GM12878 (cell line): ENCODE measurements around the gene PLEKHA1.

Experiments used
- CBFB ChIP-seq: IDR thresholded peaks from 2 replicates; pipeline ENCODE4 v1.6.1; 2016; ENCODE audit warnings: antibody characterized with exemption, low read depth
- EP300 ChIP-seq, 2 experiments: fragments of 150-350 bp in 1 of 2; IDR thresholded peaks; 2 replicates each; pipeline ENCODE4 v1.6.1; 2011 to 2012; ENCODE audit warnings: low read depth in 2 of 2, low read length in 2 of 2, borderline replicate concordance in 1 of 2, improper control_type of control experiment in 1 of 2, inconsistent platforms in 1 of 2; ENCODE audit not compliant: control insufficient read depth in 1 of 2
- FOXM1 ChIP-seq: IDR thresholded peaks from 2 replicates; pipeline ENCODE4 v1.6.1; 2012; ENCODE audit warnings: low read depth, mild to moderate bottlenecking, inconsistent platforms, low read length, moderate library complexity
- NFIC ChIP-seq: IDR thresholded peaks from 2 replicates; pipeline ENCODE4 v1.6.1; 2012; ENCODE audit warnings: low read depth, mild to moderate bottlenecking, inconsistent platforms, low read length, moderate library complexity
- NFYB ChIP-seq: IDR thresholded peaks from 2 replicates; pipeline ENCODE4 v1.6.1; 2011; ENCODE audit warnings: low read depth, mild to moderate bottlenecking, low read length, improper control_type of control experiment, moderate library complexity; ENCODE audit not compliant: insufficient read depth
- POLR2A ChIP-seq: IDR thresholded peaks from 2 replicates; pipeline ENCODE4 v1.6.1; 2011; ENCODE audit warnings: low read depth, mild to moderate bottlenecking, low read length
- SMARCA5 ChIP-seq: fragments of 450-650 bp; IDR thresholded peaks from 2 replicates; pipeline ENCODE4 v1.6.1; 2017; ENCODE audit warnings: mild to moderate bottlenecking
- SP1 ChIP-seq: IDR thresholded peaks from one replicate; pipeline ENCODE4 v1.6.1; 2011; ENCODE audit warnings: low read depth, low read length
- SREBF2 ChIP-seq: IDR thresholded peaks from 2 replicates; pipeline ENCODE4 v1.6.1; 2012; ENCODE audit warnings: mild to moderate bottlenecking, low read length
- TCF12 ChIP-seq: IDR thresholded peaks from 2 replicates; pipeline ENCODE4 v1.6.1; 2011; ENCODE audit warnings: low read depth, mild to moderate bottlenecking, low read length
- TF ChIP-seq, protein P1 (sequence below), 3 experiments: IDR thresholded peaks in 2 of 3; conservative IDR thresholded peaks in 1 of 3; 2 replicates each; pipeline ENCODE4 v1.5.1; 2011; ENCODE audit warnings: low read depth in 3 of 3, low read length in 3 of 3, mild to moderate bottlenecking in 3 of 3, control low read depth in 2 of 3, moderate library complexity in 2 of 3, inconsistent platforms in 1 of 3, mixed read lengths in 1 of 3; ENCODE audit not compliant: control insufficient read depth in 2 of 3, insufficient read depth in 1 of 3; ENCODE audit errors: extremely low read depth in 1 of 3
- TF ChIP-seq, protein P2 (sequence below): IDR thresholded peaks from 2 replicates; pipeline ENCODE4 v1.6.1; 2012; ENCODE audit warnings: low read depth, low read length, improper control_type of control experiment

DNA sequence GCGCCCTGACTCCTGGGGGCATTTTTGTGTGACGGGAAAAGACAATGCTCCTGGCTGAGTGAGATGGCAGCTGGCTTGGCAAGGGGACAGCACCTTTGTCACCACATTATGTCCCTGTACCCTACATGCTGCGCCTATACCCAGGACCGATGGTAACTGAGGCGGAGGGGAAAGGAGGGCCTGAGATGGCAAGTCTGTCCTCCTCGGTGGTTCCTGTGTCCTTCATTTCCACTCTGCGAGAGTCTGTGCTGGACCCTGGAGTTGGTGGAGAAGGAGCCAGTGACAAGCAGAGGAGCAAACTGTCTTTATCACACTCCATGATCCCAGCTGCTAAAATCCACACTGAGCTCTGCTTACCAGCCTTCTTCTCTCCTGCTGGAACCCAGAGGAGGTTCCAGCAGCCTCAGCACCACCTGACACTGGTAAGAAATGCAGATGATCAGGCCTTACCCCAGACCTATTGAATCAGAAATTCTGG is 80.1 kb downstream of the PLEKHA1 start, which contains the start of gene ARMS2:
- TF ChIP-seq CBFB: no peak
- TF ChIP-seq, protein P1, sequence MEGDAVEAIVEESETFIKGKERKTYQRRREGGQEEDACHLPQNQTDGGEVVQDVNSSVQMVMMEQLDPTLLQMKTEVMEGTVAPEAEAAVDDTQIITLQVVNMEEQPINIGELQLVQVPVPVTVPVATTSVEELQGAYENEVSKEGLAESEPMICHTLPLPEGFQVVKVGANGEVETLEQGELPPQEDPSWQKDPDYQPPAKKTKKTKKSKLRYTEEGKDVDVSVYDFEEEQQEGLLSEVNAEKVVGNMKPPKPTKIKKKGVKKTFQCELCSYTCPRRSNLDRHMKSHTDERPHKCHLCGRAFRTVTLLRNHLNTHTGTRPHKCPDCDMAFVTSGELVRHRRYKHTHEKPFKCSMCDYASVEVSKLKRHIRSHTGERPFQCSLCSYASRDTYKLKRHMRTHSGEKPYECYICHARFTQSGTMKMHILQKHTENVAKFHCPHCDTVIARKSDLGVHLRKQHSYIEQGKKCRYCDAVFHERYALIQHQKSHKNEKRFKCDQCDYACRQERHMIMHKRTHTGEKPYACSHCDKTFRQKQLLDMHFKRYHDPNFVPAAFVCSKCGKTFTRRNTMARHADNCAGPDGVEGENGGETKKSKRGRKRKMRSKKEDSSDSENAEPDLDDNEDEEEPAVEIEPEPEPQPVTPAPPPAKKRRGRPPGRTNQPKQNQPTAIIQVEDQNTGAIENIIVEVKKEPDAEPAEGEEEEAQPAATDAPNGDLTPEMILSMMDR (IDR thresholded peaks at IDR 0.05 in 2 of 3, conservative IDR thresholded peaks at IDR 0.05 in 1 of 3; ENCODE audit: control insufficient read depth in 2 of 3, extremely low read depth in 1 of 3, insufficient read depth in 1 of 3, low read depth in 3 of 3, low read length in 3 of 3): no peak
- no peak for TF ChIP-seq SP1
- TF ChIP-seq, protein P2, sequence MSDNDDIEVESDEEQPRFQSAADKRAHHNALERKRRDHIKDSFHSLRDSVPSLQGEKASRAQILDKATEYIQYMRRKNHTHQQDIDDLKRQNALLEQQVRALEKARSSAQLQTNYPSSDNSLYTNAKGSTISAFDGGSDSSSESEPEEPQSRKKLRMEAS: no peak
- TF ChIP-seq NFYB: no peak
- no peak for TF ChIP-seq POLR2A
- TF ChIP-seq SMARCA5: no peak
- TF ChIP-seq NFIC: no peak
- TF ChIP-seq SREBF2: no peak
- no peak for TF ChIP-seq EP300 (IDR thresholded peaks at IDR 0.05; ENCODE audit: borderline replicate concordance in 1 of 2, control insufficient read depth in 1 of 2, low read depth in 2 of 2, low read length in 2 of 2)
- no peak for TF ChIP-seq TCF12
- TF ChIP-seq FOXM1: no peak
